GM23338 (cell line): ENCODE results near the gene CDR2L.

Source experiments
- CTCF ChIP-seq, 2 experiments: fragments of 200-600 bp in 1 of 2; sonication (generic) in 1 of 2; conservative IDR thresholded peaks; 2 replicates each; pipeline versions ENCODE4 v1.5.1 to v1.6.1; 2016 to 2017; ENCODE audit warnings: antibody characterized with exemption in 2 of 2, low read depth in 2 of 2, mild to moderate bottlenecking in 2 of 2, moderate library complexity in 1 of 2
- ETS1 ChIP-seq: IDR thresholded peaks from 2 replicates; pipeline ENCODE4 v1.6.1; 2016; ENCODE audit warnings: antibody characterized with exemption
- EZH2 ChIP-seq: fragments of 200-600 bp; sonication (generic); IDR thresholded peaks from one replicate; pipeline ENCODE4 v1.8.0; 2017; ENCODE audit warnings: antibody characterized with exemption, mild to moderate bottlenecking, low read depth; ENCODE audit not compliant: unreplicated experiment
- EZH2phosphoT487 ChIP-seq: fragments of 200-600 bp; sonication (generic); IDR thresholded peaks from one replicate; pipeline ENCODE4 v1.8.1; 2018; ENCODE audit warnings: antibody characterized with exemption; ENCODE audit not compliant: unreplicated experiment
- JUNB ChIP-seq: IDR thresholded peaks from one replicate; pipeline ENCODE4 v1.6.1; 2016; ENCODE audit warnings: antibody characterized with exemption; ENCODE audit not compliant: unreplicated experiment
- POLR2AphosphoS5 ChIP-seq: IDR thresholded peaks from 2 replicates; pipeline ENCODE4 v1.6.1; 2016; ENCODE audit warnings: antibody characterized with exemption, low read depth

DNA sequence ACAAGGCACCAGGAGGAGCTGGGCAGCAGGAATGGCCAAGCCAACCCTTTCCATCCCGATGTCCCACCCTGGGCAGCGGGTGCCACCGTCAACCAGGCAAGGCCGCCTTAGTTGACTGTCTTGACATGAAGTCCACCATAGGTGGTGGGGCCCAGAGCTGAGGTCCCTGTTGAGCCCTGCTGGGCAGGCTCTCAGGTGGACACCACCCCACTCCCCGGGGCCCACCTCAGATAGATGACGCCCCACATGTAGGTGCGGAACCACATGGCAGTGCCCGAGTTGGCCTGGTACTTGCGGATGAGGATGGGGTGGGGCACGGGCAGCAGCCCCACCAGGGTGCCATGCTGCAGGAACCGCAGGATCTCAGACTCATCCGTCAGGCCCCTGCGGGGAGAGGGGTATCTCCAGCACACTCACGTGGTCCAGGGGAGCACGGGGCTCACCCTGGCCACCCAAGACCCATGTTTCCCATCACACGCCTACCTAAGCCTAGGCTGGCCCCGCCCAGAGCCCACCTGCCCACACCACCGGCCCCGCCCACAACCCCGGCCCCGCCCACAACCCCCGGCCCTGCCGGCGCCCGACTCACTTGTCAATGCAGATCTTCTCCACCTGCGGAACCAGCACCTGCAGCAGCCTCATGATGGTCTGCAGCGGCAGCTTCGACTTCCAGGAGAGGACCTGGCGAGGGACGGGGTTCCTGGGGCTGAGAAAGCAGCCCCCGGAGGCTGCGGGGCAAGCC is 35.6 kb upstream of the CDR2L start:
- no peak for TF ChIP-seq EZH2
- TF ChIP-seq CTCF (conservative IDR thresholded peaks at IDR 0.05; ENCODE audit: low read depth in 2 of 2): no peak
- TF ChIP-seq ETS1: no peak
- no peak for TF ChIP-seq EZH2phosphoT487
- no peak for TF ChIP-seq JUNB
- TF ChIP-seq POLR2AphosphoS5: no peak
